HG03575 (cell line): ENCODE data around the gene NCOA7.

Source experiments
- ATAC-seq: cut with Tn5 transposase; IDR thresholded peaks from one replicate; pipeline ENCODE4 v1.9.1; 2021; ENCODE audit not compliant: unreplicated experiment, insufficient number of reproducible peaks, low FRiP score; ENCODE audit errors: extremely low read depth

The NCOA7 gene

DNA sequence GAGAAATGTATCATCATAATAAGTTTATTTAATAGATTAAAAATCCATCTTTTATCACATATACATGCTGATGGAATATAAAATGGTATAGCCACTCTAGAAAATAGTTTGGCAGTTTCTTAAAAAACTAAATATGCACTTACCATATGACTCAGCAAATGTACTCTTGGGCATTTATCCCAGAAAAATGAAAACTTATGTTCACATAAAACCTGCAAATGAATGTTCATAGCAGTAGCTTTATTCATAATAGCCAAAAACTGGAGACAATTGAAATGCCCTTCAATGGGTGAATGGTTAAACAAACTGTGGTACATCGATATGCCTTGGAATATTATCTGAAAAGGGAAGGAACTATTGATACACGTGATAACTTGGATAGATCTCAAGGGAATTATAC lies 6.4 kb upstream of the NCOA7 start:
- no peak for ATAC-seq

- ATAC-seq, result no peak
These were observed 3.0 kb upstream of the NCOA7 start for GRCh38 chr6:125787791-125788190.

GRCh38 chr6:125789167-125789566 lies 1.6 kb upstream of the NCOA7 start:
- no peak for ATAC-seq

GRCh38 chr6:125789576-125790357 lies 993 bp upstream of the NCOA7 start:
- peak; percentile 14 for ATAC-seq

GRCh38 chr6:125791151-125791819 lies 525 bp downstream of the NCOA7 start:
- ATAC-seq, result peak; percentile 22

DNA sequence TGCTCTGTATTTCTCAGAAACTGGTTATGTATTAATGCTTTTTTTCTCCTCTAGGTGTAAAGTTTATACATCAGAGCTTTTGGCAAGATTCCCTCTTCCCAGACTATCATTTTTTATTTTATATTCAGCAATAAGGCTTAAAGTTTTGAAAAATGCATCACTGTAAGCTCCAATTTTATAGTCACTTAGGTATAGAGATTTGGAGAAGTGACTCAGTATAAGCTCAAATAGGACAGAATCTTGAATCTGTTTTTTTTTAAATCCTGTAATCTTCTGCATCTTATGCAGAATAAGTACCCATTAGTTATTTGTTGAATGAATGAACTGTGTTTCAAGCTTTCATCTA lies 1.0 kb downstream of the NCOA7 start:
- ATAC-seq, result no peak

- ATAC-seq, result no peak
These were observed 1.4 kb downstream of the NCOA7 start for GRCh38 chr6:125792172-125792571.

DNA sequence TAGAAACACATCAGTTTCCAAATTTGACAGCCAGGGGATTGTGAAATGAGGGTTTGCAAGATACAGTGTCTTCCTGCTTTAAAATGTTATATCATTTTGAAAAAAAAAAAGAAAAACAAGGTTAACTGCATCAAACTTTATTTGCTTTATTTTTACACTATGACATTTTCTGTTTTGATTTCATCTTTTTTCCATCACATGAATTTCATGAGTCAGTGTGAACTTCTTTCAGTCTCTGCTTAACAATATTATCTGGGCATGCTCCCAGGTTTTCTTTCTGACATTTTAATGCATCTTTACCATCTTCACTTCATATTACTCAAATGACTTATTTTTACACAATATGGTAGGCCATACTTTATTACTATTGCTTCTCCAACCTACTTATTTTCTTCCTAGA lies 1.9 kb downstream of the NCOA7 start:
- ATAC-seq, result no peak

- no peak for ATAC-seq
These were observed 2.5 kb downstream of the NCOA7 start for GRCh38 chr6:125793280-125793679.

DNA sequence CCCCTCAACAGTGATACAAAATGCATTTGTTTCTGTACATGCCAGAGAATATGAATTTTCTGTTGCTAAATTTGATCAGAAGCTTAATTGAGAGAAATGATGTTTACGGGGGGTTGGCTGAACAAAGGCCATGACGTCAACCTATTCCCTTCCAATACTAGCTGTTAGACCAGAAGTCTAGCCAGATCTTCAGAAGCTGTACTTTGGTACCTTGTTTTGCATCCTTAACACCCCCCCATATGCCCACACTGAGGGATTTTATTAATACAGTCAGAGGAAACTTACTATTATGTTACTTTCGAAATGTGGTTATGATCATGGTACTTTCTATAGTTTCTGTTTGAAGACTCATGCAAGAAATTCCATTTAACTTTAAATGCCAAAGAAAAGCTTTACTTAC lies 3.1 kb downstream of the NCOA7 start:
- no peak for ATAC-seq

GRCh38 chr6:125794342-125795137 lies 3.8 kb downstream of the NCOA7 start:
- ATAC-seq, result no peak

DNA sequence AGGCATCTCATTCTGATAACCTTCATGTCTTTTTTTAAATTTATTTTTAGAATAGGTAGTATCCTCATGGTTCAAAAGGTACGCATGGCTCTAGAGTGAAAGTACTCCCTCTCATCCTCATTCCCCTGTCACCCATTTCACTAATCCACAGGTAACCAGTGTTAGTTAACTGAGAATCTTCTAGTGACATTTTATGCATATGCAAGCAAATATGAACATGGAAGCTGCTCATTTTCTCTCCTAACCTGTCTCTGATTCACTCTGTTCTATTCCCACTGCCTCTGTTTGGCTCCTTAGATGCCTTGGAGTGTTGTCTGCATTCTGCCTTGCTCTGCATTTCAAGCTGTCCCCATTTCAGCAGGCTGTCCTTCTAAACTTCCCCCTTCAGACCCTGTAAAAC lies 4.5 kb downstream of the NCOA7 start:
- ATAC-seq, result no peak

DNA sequence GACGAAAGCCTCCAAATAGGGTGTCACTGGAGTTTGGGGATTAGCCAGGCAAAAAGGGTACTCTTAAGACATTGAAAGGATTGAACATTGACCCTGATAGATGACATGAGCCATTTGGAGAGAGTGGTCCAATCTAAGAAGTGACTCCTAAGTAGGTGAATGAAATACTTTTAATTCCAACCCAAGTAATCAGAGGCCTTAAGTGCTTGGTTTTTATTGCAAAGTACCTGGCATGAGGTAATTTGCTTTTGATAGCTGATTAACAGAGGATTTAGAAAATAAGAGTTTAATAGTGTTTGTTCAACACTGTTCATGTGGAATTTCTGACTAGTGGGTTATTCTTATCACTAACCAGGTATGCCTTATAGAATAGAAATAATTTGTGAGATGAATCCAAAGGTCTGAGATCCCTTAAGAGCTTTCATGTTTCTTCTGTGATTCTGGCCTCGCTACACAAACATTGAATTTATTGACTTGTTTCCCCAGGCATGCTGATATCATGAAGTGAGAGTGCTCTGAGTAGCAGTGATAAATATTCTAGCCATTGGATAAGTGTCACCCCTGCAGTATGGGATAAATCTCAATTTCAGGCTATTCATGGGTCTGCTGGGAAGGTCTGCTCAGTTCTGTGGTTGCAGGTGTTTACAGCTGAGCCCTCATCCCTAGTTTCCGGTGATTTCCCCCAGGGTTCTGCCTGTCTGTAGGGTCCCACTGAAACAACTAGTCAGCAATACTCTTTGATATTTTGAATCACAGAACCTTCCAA lies 6.5 kb downstream of the NCOA7 start:
- ATAC-seq, result no peak

GRCh38 chr6:125797886-125798444 lies 7.2 kb downstream of the NCOA7 start:
- no peak for ATAC-seq

DNA sequence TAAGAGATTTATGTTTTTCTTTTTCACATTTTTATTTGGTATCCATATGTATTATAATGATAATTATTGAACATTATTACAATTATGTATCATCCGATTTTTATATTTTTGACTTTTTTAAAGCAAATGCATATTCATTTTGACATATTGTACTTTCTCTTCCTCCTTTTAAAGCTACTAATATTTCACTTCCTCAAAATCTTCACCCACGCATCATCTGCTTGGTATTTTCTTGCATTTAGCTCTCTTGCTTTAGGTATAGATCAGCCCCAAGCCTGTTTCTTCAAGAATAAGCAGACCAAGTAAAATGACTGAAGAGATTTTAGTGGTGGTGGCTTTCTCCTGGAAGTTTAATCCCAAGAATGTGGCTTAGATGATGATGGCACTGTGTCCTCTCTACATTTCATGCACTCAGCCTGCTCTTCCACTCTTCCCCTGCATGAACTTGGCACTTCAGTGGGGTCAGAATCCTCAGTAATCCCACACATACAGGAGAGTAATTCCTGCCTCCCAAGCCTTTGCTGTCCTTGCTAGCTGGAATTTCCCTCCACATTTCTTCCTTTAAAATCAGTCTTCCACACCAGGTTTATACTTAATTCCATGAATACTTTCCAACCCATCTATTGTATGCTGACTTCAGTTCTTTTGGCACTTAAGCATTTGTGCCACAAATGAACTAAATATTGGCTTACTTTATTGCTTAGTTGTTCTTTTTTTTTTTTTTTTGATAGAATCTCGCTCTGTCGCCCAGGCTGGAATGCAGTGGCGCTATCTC lies 8.2 kb downstream of the NCOA7 start:
- peak; percentile 92 for ATAC-seq

GRCh38 chr6:125802383-125802782 lies 11.6 kb downstream of the NCOA7 start:
- ATAC-seq, result no peak

DNA sequence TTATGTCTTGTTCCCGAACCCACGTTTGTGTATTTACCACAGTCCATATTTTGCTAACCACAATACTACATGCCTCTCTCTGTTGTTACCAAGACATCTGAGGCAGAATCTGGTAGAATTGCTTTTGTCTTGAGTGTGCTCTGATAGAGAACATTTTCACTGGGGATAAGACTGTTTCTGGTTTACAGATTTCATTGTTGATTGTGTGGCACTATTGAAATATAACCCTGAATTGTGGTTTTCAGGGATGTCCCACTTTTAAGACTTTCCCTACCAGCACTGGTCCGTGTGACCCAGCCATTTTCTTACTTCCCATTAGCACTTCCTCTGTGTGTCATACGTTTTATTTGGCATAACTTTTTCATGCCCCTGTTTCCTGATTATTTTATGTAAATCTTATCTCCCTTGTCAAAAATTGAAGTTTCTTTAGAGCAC lies 12.2 kb downstream of the NCOA7 start:
- ATAC-seq, result no peak

GRCh38 chr6:125804264-125804663 lies 13.5 kb downstream of the NCOA7 start:
- ATAC-seq, result peak; percentile 44
